Muscle layer of colon (tissue), 2 donors: ENCODE results near the gene GLS.

Experiments
- H3K27ac ChIP-seq: one replicate; pipeline ENCODE4 v1.7.0; 2013; ENCODE audit warnings: low read depth, mild to moderate bottlenecking, low read length, moderate library complexity
- H3K27me3 ChIP-seq, 2 donors: one replicate each; pipeline ENCODE4 v1.7.0; 2013; ENCODE audit warnings: low read length in 2 of 2, mild to moderate bottlenecking in 2 of 2; ENCODE audit not compliant: insufficient read depth in 2 of 2, control insufficient read depth in 1 of 2
- H3K36me3 ChIP-seq: one replicate; pipeline ENCODE4 v1.7.0; 2013; ENCODE audit warnings: mild to moderate bottlenecking, low read length; ENCODE audit not compliant: insufficient read depth
- H3K4me1 ChIP-seq: one replicate; pipeline ENCODE4 v1.7.0; 2013; ENCODE audit warnings: mild to moderate bottlenecking, low read length; ENCODE audit not compliant: insufficient read depth
- H3K4me3 ChIP-seq, 2 donors: one replicate each; pipeline ENCODE4 v1.7.0; 2013; ENCODE audit warnings: low read length in 2 of 2, low read depth in 1 of 2, mild to moderate bottlenecking in 1 of 2, moderate library complexity in 1 of 2
- H3K9ac ChIP-seq: one replicate; pipeline ENCODE4 v1.7.0; 2013; ENCODE audit warnings: low read length
- H3K9me3 ChIP-seq: one replicate; pipeline ENCODE4 v1.7.0; 2013; ENCODE audit warnings: mild to moderate bottlenecking, low read length
- donor health status: abdominal sarcoma.
- donor health status: Adenocarcinoma of cecum.

GLS gene

DNA sequence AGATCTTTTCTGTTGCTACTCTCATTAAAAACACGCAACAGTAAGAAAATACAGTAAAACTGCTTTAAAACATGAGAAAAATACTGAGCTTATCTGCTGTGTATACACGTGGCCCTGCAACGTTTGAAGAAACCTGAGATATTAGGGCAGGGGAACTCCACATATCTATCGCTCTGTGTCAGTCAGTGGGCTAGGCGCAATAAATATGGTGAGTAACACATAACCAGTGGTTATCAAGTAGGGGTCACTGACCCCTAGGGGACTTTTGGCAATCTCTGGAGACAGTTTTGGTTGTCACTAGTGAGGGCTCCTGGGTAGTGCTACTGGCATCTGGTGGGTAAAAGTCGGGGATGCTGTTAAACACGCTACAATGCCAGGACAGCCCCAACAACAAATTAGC lies 118.4 kb downstream of the GLS start:
- Histone ChIP-seq H3K4me3 (no peak overlapping the region), H3K27ac (no peak overlapping the region), H3K27me3 (no peaks in the 10 kb centered on the region), H3K36me3 (peaks cover 72% of the 10 kb centered on the region), H3K4me1 (peaks cover 14% of the 10 kb centered on the region), H3K9me3 (no peaks in the 10 kb centered on the region), H3K9ac (no peak overlapping the region)

DNA sequence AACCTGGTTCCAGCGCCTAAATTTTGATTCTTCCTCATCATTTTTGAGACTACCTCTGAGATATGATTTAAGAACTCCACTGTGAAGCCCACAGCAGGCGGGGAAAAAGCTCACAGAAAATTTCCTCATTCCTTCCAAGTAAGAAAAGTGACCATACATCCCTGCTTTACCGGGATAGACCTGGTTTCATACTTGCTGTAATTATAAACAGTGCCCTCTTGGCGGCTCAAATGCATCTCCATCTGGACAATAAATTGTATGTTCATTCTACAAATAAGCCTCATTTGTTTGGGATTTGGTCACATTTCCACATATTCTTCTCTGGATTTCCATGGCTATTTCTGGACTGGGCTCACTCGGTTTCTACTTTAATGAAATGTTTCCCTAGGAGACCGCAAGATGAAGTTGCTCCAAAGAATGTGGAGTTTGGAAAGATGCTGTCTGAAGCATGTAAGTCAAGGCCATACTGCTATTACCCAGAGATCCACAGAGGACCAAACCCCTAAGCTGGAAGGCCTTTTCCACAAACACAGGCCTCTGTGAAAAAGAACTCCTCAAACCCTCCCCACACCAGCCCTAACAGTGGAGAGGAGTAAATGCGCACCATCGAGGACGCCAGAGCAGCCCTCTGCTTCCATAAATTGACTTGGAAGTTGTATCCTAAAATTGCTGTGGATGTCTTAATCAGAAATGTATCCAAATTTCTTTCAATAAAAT lies 119.5 kb downstream of the GLS start:
- Histone ChIP-seq H3K4me3 (no peak overlapping the region), H3K27ac (no peak overlapping the region), H3K4me1 (peaks cover 14% of the 10 kb centered on the region), H3K36me3 (peaks cover 78% of the 10 kb centered on the region), H3K9ac (no peak overlapping the region), H3K9me3 (no peaks in the 10 kb centered on the region), H3K27me3 (no peaks in the 10 kb centered on the region)

DNA sequence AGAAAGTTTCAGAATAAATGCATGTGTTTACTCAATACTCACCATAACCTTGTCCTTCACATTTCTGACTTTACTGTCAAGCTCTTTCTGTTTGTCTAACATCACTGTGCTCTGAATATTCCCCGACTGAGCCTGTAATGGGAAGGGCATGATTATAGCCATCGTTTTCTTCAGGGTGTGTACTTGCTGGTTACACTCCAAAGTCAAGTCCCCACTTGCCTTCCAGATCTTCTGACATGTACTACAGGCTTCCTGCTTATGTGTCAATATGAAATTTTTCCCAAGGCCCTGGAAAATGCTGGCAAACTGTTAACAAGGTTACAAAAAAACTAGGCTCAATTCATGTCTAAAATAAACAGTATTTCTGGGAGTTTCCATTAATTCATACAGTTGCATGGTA lies 120.4 kb downstream of the GLS start:
- Histone ChIP-seq H3K36me3 (peaks cover 79% of the 10 kb centered on the region), H3K9ac (no peak overlapping the region), H3K27ac (no peak overlapping the region), H3K27me3 (no peaks in the 10 kb centered on the region), H3K4me1 (peaks cover 14% of the 10 kb centered on the region), H3K9me3 (no peaks in the 10 kb centered on the region), H3K4me3 (no peak overlapping the region)

DNA sequence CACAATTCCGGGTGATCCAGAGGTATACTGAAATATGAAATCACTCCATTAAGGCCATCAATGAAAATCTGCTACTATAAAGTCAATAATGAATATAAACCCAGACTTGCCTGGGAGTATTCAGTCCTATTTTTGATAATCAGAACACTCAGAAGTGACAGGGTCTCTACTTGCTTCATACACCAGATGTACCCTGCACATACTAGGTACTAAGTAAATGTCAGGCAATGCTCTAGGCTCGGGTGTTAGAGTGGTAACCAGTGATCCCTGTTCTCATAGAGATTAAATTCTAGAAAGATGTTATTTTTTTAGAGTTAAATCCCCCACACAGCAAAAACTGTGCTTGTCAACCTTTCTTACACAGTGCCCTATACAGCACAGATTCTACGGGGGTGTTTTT lies 121.0 kb downstream of the GLS start:
- peaks cover 14% of the 10 kb centered on the region for H3K4me1 ChIP-seq

DNA sequence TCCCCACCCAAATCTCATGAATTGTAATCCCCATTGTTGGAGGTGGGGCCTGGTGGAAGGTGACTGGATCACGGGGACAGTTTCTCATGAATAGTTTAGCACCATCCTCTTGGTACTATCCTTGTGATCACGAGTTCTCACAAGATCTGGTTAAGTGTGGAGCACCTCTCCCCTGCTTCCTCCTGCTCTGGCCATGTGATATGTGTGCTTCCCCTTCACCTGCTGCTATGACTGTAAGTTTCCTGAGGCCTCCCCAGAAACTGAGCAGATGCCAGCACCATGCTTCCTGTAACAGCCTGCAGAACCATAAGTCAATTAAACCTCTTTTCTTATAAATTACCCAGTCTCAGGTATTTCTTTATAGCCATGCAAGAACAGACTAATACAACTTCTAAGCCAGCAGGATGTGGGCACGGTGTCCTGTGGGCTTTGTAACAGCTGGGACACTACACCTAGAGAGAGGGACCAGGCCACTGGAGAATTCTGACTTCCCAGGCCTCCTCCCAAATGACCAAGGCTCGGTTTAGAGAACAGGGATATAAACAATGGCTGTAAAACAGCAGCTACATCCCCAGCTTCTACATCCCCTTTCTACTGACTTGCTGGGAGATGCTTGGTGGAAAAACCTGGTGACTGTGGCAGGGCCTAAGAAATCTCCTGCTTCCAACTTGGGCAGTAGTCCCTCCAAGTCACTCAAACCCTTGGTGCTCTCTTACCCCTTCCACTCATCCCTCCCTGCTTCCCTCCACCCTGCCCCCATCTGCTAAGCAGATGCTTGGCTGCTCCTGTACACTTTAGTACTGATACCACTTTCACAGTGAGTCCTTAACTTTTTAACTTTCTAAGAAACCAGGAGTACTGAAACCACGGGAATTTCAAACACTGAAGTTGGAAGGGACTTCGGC lies 123.0 kb downstream of the GLS start:
- Histone ChIP-seq H3K27me3 (no peaks in the 10 kb centered on the region), H3K27ac (no peak overlapping the region), H3K9ac (no peak overlapping the region), H3K9me3 (no peaks in the 10 kb centered on the region), H3K4me3 (no peak overlapping the region), H3K36me3 (peaks cover 81% of the 10 kb centered on the region), H3K4me1 (no peaks in the 10 kb centered on the region)

More for the DNA sequence above, 121.0 kb downstream of the GLS start:
- H3K36me3 ChIP-seq = peaks cover 82% of the 10 kb centered on the region
- no peak overlapping the region for H3K27ac ChIP-seq
- no peak overlapping the region for H3K9ac ChIP-seq
- H3K4me3 ChIP-seq = no peak overlapping the region
- H3K27me3 ChIP-seq = no peaks in the 10 kb centered on the region
- no peaks in the 10 kb centered on the region for H3K9me3 ChIP-seq

DNA sequence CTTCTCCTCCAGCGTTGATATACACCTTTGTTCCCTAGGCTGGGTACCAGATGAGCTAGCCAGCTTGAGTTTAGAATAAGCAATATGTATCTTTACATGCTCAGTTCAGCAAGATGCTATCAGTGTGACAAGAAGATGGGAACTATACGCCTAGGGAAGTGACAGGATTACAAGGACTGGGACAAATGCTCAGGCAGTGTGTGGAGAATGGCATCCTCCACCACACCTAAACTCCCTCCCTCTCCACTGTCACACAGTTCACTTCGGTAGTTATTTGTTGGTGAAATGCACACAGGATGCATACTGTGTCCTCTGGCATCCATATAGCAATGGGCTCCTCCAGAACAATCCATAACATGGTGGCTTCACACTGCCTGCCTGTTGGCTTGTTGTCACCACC lies 125.7 kb downstream of the GLS start:
- no peaks in the 10 kb centered on the region for H3K9me3 ChIP-seq
- peaks cover 6% of the 10 kb centered on the region for H3K4me1 ChIP-seq
- no peak overlapping the region for H3K9ac ChIP-seq
- H3K36me3 ChIP-seq = peaks cover 64% of the 10 kb centered on the region
- H3K4me3 ChIP-seq = no peak overlapping the region
- H3K27ac ChIP-seq = no peak overlapping the region
- H3K27me3 ChIP-seq = no peaks in the 10 kb centered on the region

DNA sequence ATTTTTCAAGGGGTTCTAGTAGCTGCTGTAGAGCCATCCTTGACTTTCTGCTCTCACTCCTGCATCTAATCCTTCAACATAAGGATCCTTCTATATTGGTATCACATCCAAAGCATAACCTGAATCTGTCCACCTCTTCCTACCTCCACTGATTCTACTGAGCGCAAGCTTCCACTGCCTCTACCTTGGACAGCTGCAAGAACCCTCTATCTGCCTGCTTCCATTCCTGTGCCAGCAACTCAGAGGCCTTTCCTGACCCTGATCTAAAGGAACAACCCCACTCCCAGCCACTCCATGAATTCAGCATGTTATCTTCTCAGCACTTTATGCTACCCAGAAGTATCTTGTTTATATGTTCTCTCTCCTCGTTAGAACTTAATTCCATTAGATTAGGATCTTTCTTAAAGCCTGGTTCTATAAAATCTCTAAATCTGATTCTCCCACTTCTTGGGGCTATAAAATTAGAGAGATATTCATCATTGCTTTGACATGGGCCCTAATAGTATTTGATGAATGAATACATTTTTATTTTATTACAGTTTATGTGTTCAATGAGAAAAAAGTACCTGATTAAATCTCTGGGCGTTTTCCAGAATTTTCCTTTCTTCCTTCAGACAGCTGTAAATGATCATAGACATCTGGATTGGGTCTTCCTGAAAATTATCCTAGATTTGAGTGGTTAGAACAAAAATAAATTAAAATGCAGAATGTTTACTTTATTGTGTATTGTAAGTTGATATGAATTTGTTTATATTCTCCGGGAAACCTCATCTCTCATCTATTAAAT lies 126.6 kb downstream of the GLS start:
- no peak overlapping the region for H3K27ac ChIP-seq
- no peak overlapping the region for H3K4me3 ChIP-seq
- peaks cover 63% of the 10 kb centered on the region for H3K36me3 ChIP-seq
- H3K4me1 ChIP-seq = peaks cover 9% of the 10 kb centered on the region
- H3K9ac ChIP-seq = no peak overlapping the region
- H3K27me3 ChIP-seq = no peaks in the 10 kb centered on the region
- H3K9me3 ChIP-seq = no peaks in the 10 kb centered on the region

DNA sequence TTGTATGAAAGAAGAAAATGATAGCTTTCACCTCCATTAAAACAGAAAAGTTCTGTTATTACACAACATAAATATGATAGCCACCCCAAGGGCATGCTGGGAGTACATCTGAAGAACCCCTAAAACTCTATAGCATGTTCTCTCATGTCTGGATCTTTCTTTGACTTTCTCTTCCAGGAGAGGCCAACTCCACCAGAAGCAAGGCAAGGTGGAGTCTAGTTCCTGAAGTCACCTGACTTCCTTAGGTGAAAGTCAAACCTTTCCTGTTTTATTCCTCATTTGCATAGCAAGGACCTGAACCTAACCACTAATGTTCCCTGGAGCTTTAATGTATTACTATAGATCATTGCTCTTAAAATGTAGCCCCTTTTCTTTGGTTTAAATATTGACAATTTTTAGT lies 127.7 kb downstream of the GLS start:
- Histone ChIP-seq H3K27ac (no peak overlapping the region), H3K4me3 (no peak overlapping the region), H3K4me1 (peaks cover 20% of the 10 kb centered on the region), H3K9me3 (no peaks in the 10 kb centered on the region), H3K36me3 (peaks cover 52% of the 10 kb centered on the region), H3K27me3 (no peaks in the 10 kb centered on the region), H3K9ac (no peak overlapping the region)

DNA sequence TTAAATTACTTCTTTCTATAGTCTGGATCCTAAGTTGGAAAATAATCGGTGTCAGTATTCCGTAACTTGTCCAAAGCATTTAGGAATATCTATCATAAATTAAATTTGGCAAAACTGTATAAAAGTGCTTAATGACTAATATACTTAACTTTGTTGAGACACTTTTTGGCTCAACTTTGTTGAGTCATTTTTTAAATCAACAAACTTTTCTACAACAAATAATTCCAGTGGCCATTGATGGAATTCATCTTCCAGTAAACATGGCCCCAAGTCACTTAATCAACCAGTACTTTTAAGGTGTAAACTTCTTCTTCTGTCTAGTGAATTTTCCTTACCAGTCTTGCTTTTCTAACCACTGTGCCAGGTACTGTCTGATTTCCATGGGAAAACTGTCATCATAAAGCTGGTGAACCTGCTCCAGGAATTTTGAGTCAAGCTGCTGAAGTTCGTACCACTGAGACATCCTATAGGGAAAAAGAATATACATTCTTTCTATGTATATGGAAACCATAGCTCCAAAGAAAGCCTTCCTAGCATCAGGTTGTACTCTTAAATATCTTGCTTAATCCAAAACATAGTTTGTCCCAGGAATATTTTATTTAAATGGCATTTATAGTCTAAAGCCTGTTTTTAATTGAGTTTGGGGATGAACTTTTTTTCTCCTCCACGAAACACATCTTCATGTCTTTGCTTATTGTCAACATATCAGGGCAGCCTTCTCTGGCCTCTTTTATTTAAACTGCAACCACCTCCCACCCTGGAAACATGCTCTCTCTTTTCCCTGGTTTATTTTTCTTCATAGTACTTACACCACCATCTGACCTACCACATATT lies 129.1 kb downstream of the GLS start:
- Histone ChIP-seq H3K9ac (no peak overlapping the region), H3K36me3 (peaks cover 37% of the 10 kb centered on the region), H3K27ac (no peak overlapping the region), H3K4me3 (no peak overlapping the region), H3K9me3 (no peaks in the 10 kb centered on the region), H3K4me1 (peaks cover 26% of the 10 kb centered on the region), H3K27me3 (no peaks in the 10 kb centered on the region)

DNA sequence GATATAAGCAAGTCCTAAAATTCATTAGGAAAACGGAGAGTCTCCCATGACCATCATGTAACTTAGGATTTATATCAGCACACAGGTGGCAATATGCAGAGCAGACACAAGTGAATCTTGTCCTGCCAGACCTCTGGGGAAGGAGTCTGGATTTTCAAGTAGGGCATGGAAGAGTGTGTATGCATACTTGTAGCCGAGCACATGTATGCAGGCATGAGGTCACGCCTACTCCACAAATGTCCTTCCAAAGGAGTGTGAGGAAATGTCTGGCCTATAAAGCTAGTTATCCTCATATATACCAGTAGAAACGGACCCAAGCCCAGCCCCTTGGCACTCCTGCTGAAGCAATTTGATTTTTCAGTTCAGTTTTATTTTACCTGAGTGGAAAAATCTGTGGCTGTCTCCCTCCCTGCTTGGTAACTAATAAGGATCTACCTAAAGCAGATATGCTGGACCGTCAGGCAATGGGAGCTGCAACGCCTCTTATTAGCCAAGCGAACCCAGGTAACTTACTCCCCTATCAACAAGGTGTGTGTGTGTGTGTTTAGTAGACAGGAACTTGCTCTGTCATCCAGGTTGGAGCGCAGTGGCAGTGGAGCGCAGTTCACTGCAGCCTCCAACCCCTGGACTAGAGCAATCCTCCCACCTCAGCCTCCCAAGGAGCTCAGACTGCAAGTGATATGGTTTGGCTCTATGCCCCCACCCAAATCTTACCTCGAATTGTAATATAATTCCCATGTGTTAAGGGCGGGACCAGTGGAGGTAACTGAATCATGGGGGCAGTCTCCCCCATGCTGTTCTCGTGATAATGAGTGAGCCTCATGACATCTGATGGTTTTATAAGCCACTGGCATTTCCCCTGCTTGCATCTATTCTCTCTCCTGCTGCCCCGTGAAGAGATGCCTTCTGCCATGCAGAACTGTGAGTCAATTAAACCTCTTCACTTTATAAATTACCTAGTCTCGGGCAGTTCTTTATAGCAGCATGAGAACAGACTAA lies 130.6 kb downstream of the GLS start:
- Histone ChIP-seq H3K9ac (no peak overlapping the region), H3K4me1 (peaks cover 31% of the 10 kb centered on the region), H3K9me3 (no peaks in the 10 kb centered on the region), H3K27ac (no peak overlapping the region), H3K36me3 (peaks cover 23% of the 10 kb centered on the region), H3K4me3 (no peak overlapping the region), H3K27me3 (no peaks in the 10 kb centered on the region)
